Gastroesophageal sphincter (tissue), 3 donors: ENCODE measurements around the gene CRIP3.

Experiments used
- CTCF ChIP-seq, 4 experiments: fragments of 200-600 bp in 2 of 4; fragments of 450-650 bp in 2 of 4; sonication (generic) in 1 of 4; IDR thresholded peaks; one replicate each; pipeline ENCODE4 v1.5.1; 2017 to 2019; ENCODE audit warnings: antibody characterized with exemption in 4 of 4, mild to moderate bottlenecking in 2 of 4, moderate library complexity in 2 of 4
- EP300 ChIP-seq: sonication (generic); formaldehyde crosslinking; IDR thresholded peaks from one replicate; pipeline ENCODE4 v1.6.1; 2017; ENCODE audit warnings: antibody characterized with exemption, mild to moderate bottlenecking
- POLR2A ChIP-seq, 2 donors: fragments of 450-650 bp; IDR thresholded peaks; one replicate each; pipeline ENCODE4 v1.6.1; 2017; ENCODE audit warnings: antibody characterized with exemption in 2 of 2, mild to moderate bottlenecking in 2 of 2, moderate library complexity in 1 of 2
- POLR2AphosphoS5 ChIP-seq: sonication (generic); formaldehyde crosslinking; IDR thresholded peaks from one replicate; pipeline ENCODE4 v1.6.1; 2017; ENCODE audit warnings: antibody characterized with exemption

DNA sequence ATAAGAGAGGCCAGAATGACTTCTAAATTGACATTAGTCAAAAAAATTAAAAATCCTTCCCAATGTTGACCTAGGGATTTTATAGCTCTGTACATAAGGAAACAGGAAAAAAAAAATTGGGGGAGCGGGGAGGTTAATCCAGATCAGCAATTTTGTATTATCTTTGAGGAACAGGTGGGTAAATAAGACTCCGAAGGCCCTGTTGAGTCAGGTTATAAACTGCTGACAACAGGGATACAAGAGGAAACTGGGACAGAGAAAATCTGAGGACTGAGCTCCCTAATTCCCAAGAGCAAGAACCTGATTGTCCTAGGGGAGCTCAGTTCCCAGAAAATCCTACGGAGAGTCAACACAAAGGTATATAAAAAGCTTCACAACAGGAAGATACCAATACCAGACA lies 26.8 kb upstream of the CRIP3 start:
- TF ChIP-seq CTCF (IDR thresholded peaks at IDR 0.05) = no peak
- no peak for TF ChIP-seq POLR2A (IDR thresholded peaks at IDR 0.05)
- no peak for TF ChIP-seq EP300
- TF ChIP-seq POLR2AphosphoS5 = no peak
